DOHH2 (cell line): ENCODE measurements around the gene PALLD.

Experiments used
- H3F3A ChIP-seq: fragments of 200-600 bp; sonication (generic), shearing (Covaris generic); 2 replicates; pipeline ENCODE4 v1.6.0; 2016; ENCODE audit warnings: antibody characterized with exemption, mild to moderate bottlenecking; ENCODE audit not compliant: control insufficient read depth, insufficient read depth
- H3K27ac ChIP-seq: fragments of 200-600 bp; sonication (generic); 2 replicates; pipeline ENCODE4 v1.5.1; 2014; ENCODE audit warnings: low read depth, mild to moderate bottlenecking, low read length, moderate library complexity
- H3K27me3 ChIP-seq: fragments of 200-600 bp; sonication (generic); 2 replicates; pipeline ENCODE4 v1.6.1; 2014; ENCODE audit warnings: mild to moderate bottlenecking, low read length, mixed read lengths; ENCODE audit not compliant: control insufficient read depth
- H3K36me3 ChIP-seq: fragments of 200-600 bp; sonication (generic); 2 replicates; pipeline ENCODE4 v1.6.1; 2014; ENCODE audit warnings: mild to moderate bottlenecking, low read length, moderate library complexity, mixed read lengths; ENCODE audit not compliant: control insufficient read depth
- H3K4me1 ChIP-seq: fragments of 200-600 bp; sonication (generic); 2 replicates; pipeline ENCODE4 v1.6.1; 2014; ENCODE audit warnings: mild to moderate bottlenecking, low read length, mixed read lengths; ENCODE audit not compliant: control insufficient read depth
- H3K4me2 ChIP-seq: fragments of 200-600 bp; sonication (generic); 2 replicates; pipeline ENCODE4 v1.6.0; 2014; ENCODE audit warnings: mild to moderate bottlenecking, low read length, moderate library complexity
- H3K4me3 ChIP-seq: fragments of 200-600 bp; sonication (generic); 2 replicates; pipeline ENCODE4 v1.5.1; 2014; ENCODE audit warnings: mild to moderate bottlenecking, low read length, mixed read lengths
- H3K79me2 ChIP-seq: fragments of 200-600 bp; sonication (generic); 2 replicates; pipeline ENCODE4 v1.6.1; 2014; ENCODE audit warnings: mild to moderate bottlenecking, low read length, mixed read lengths; ENCODE audit not compliant: control insufficient read depth
- H3K9me2 ChIP-seq: fragments of 200-600 bp; sonication (generic); replicated peaks from 2 replicates; pipeline ENCODE4 v1.6.1; 2014; ENCODE audit warnings: mild to moderate bottlenecking, low read length, mixed read lengths; ENCODE audit not compliant: control insufficient read depth
- H3K9me3 ChIP-seq: fragments of 200-600 bp; sonication (generic); 2 replicates; pipeline ENCODE4 v1.6.1; 2014; ENCODE audit warnings: antibody characterized with exemption, low read length, mixed read lengths; ENCODE audit not compliant: control insufficient read depth, insufficient read depth
- H4K20me1 ChIP-seq: fragments of 200-600 bp; sonication (generic); 2 replicates; pipeline ENCODE4 v1.6.0; 2014; ENCODE audit warnings: low read depth, mild to moderate bottlenecking, antibody characterized with exemption, low read length, moderate library complexity; ENCODE audit not compliant: control insufficient read depth, insufficient read depth
- CTCF ChIP-seq: fragments of 200-600 bp; sonication (generic); IDR thresholded peaks from one replicate; pipeline ENCODE4 v1.5.1; 2014; ENCODE audit warnings: antibody characterized with exemption, mild to moderate bottlenecking, low read depth, low read length; ENCODE audit not compliant: poor library complexity, severe bottlenecking
- EZH2phosphoT487 ChIP-seq: fragments of 200-600 bp; sonication (generic); IDR thresholded peaks from 2 replicates; pipeline ENCODE4 v1.6.1; 2017; ENCODE audit warnings: borderline replicate concordance, mild to moderate bottlenecking, antibody characterized with exemption, low read length, moderate library complexity, mixed read lengths

PALLD gene

GRCh38 chr4:168652755-168653154 lies 155.9 kb downstream of the PALLD start:
- Histone ChIP-seq H3K9me2 (no peaks in the 10 kb centered on the region), H3K9me3 (no peaks in the 10 kb centered on the region), H3F3A (no peaks in the 10 kb centered on the region), H3K27ac (no peak overlapping the region), H3K79me2 (no peaks in the 10 kb centered on the region), H3K4me1 (no peaks in the 10 kb centered on the region), H3K4me3 (no peak overlapping the region), H3K4me2 (no peak overlapping the region), H3K36me3 (no peaks in the 10 kb centered on the region), H4K20me1 (no peaks in the 10 kb centered on the region), H3K27me3 (no peaks in the 10 kb centered on the region)
- TF ChIP-seq CTCF (no peak), EZH2phosphoT487 (no peak)

- H3K27ac ChIP-seq = no peak overlapping the region
These were observed 157.4 kb downstream of the PALLD start for GRCh38 chr4:168654104-168654847.

GRCh38 chr4:168654848-168655174 lies 158.0 kb downstream of the PALLD start:
- Histone ChIP-seq H3K79me2 (no peaks in the 10 kb centered on the region), H3K4me1 (no peaks in the 10 kb centered on the region), H3K4me2 (no peak overlapping the region), H3K4me3 (no peak overlapping the region), H3K27me3 (no peaks in the 10 kb centered on the region), H3F3A (no peaks in the 10 kb centered on the region), H3K9me2 (no peaks in the 10 kb centered on the region), H3K27ac (no peak overlapping the region), H4K20me1 (no peaks in the 10 kb centered on the region), H3K36me3 (no peaks in the 10 kb centered on the region), H3K9me3 (no peaks in the 10 kb centered on the region)
- TF ChIP-seq CTCF (no peak), EZH2phosphoT487 (no peak)

More at GRCh38 chr4:168654104-168654847, 157.4 kb downstream of the PALLD start:
- Histone ChIP-seq H3K4me1 (no peaks in the 10 kb centered on the region), H3K79me2 (no peaks in the 10 kb centered on the region), H3K4me3 (no peak overlapping the region), H3K9me3 (no peaks in the 10 kb centered on the region), H3K4me2 (no peak overlapping the region), H3F3A (no peaks in the 10 kb centered on the region), H3K27me3 (no peaks in the 10 kb centered on the region), H3K9me2 (no peaks in the 10 kb centered on the region), H3K36me3 (no peaks in the 10 kb centered on the region), H4K20me1 (no peaks in the 10 kb centered on the region)
- no peak for TF ChIP-seq CTCF
- no peak for TF ChIP-seq EZH2phosphoT487
